OCI-LY3 (cell line): ENCODE data around the gene TEFM.

Experiments used
- H2AFZ ChIP-seq: fragments of 200-600, 300-600 bp; shearing (Covaris generic); 2 replicates; pipeline ENCODE4 v1.6.0; 2014; ENCODE audit warnings: antibody characterized with exemption, low read depth, low read length
- H3K27ac ChIP-seq: fragments of 200-600, 300-600 bp; sonication (generic); 2 replicates; pipeline ENCODE4 v1.5.1; 2014; ENCODE audit warnings: mild to moderate bottlenecking, low read length, moderate library complexity, mixed read lengths
- H3K27me3 ChIP-seq: fragments of 200-600, 300-600 bp; sonication (generic); 2 replicates; pipeline ENCODE4 v1.6.1; 2014; ENCODE audit warnings: low read depth, low read length, mixed read lengths
- H3K36me3 ChIP-seq: fragments of 200-600, 300-600 bp; sonication (generic); replicated peaks from 2 replicates; pipeline ENCODE3; 2014; ENCODE audit warnings: low read depth, low read length, mixed read lengths
- H3K4me1 ChIP-seq: fragments of 300-600, 200-600 bp; sonication (generic); 2 replicates; pipeline ENCODE4 v1.6.1; 2014; ENCODE audit warnings: low read length, mixed read lengths
- H3K4me2 ChIP-seq: fragments of 200-600, 300-600 bp; sonication (generic); 2 replicates; pipeline ENCODE4 v1.6.1; 2014; ENCODE audit warnings: low read length, mixed read lengths
- H3K4me3 ChIP-seq: fragments of 300-600, 200-600 bp; sonication (generic); 2 replicates; pipeline ENCODE4 v1.5.1; 2014; ENCODE audit warnings: antibody characterized with exemption, mild to moderate bottlenecking, low read length, moderate library complexity
- H3K79me2 ChIP-seq: fragments of 300-600, 200-600 bp; shearing (Covaris generic); 2 replicates; pipeline ENCODE4 v1.6.1; 2014; ENCODE audit warnings: mild to moderate bottlenecking, low read length, mixed read lengths
- H3K9ac ChIP-seq: fragments of 300-600, 200-600 bp; shearing (Covaris generic); 2 replicates; pipeline ENCODE4 v1.6.0; 2014; ENCODE audit warnings: mild to moderate bottlenecking, low read length, moderate library complexity
- H3K9me3 ChIP-seq: fragments of 200-600, 300-600 bp; shearing (Covaris generic); 2 replicates; pipeline ENCODE4 v1.6.1; 2014; ENCODE audit warnings: low read length, mixed read lengths; ENCODE audit not compliant: insufficient read depth
- H4K20me1 ChIP-seq: fragments of 200-600, 300-600 bp; sonication (generic); 2 replicates; pipeline ENCODE4 v1.6.1; 2016; ENCODE audit warnings: low read length, mixed read lengths; ENCODE audit not compliant: insufficient read depth
- EZH2phosphoT487 ChIP-seq: fragments of 200-600 bp; shearing (Covaris generic); IDR thresholded peaks from 2 replicates; pipeline ENCODE4 v1.6.1; 2018; ENCODE audit warnings: antibody characterized with exemption, mixed run types, low read depth
- TF ChIP-seq, protein P1 (sequence below): fragments of 200-600, 300-600 bp; sonication (generic); IDR thresholded peaks from 2 replicates; pipeline ENCODE4 v1.5.1; 2014; ENCODE audit warnings: antibody characterized with exemption, low read length, low read depth

TEFM gene, protein sequence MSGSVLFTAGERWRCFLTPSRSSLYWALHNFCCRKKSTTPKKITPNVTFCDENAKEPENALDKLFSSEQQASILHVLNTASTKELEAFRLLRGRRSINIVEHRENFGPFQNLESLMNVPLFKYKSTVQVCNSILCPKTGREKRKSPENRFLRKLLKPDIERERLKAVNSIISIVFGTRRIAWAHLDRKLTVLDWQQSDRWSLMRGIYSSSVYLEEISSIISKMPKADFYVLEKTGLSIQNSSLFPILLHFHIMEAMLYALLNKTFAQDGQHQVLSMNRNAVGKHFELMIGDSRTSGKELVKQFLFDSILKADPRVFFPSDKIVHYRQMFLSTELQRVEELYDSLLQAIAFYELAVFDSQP

DNA sequence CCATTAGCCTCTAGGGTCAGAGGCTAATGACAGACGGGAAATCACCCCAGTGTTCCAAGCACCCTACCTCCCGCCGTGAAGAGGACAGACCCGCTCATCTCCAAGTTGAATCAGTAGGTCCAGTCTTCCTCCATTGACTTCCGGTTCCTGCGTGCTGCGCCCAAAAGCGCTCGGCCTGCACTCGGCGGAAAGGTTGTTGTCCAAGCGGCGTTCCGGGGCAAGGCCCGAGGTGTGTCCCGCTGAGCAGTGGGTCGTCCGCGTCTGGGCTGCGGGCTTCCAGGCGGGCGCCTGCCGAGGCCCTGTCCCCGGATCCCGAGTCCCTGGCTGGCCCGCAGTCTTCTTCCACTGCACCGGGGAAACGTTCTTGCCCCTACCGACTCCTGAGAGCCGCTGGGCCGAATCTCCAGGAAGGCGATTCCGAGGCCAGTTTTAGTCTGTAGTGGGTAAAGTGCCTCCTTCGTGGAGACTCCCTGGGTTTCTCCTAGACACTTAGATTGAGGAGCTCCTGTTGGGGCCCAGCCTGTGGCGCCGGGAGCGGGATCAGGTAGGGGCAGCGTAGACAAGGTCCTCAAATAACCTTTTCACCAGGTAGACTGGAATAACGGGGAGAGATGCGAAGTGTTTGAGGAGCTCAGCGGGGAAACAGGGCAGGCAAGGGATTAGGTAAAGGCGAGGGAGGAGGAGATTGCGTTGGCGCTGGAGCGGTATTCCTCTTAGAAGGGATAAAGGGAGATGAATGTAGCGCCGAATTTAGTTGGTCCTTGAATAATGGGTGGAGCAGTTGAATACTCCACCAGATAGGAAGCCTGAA lies at the start of gene TEFM:
Gene TEFM (minus strand): TSS at position 138 of the 811 bp plus-strand sequence. CDS start 40 bp downstream, at position 98.
- peaks cover 28% of the 10 kb centered on the region for H3K4me1 ChIP-seq
- no peaks in the 10 kb centered on the region for H3K27me3 ChIP-seq
- H3K36me3 ChIP-seq, result peaks cover 11% of the 10 kb centered on the region
- peak within 1 kb of the TSS; percentile 94 for H3K9ac ChIP-seq
- H2AFZ ChIP-seq, result peak within 1 kb of the TSS; percentile 97
- H4K20me1 ChIP-seq, result no peaks in the 10 kb centered on the region
- peaks cover 39% of the 10 kb centered on the region for H3K79me2 ChIP-seq
- peak within 1 kb of the TSS; percentile 94 for H3K4me2 ChIP-seq
- H3K27ac ChIP-seq, result peak within 1 kb of the TSS; percentile 63
- TF ChIP-seq EZH2phosphoT487, result no peak
- TF ChIP-seq, protein P1, sequence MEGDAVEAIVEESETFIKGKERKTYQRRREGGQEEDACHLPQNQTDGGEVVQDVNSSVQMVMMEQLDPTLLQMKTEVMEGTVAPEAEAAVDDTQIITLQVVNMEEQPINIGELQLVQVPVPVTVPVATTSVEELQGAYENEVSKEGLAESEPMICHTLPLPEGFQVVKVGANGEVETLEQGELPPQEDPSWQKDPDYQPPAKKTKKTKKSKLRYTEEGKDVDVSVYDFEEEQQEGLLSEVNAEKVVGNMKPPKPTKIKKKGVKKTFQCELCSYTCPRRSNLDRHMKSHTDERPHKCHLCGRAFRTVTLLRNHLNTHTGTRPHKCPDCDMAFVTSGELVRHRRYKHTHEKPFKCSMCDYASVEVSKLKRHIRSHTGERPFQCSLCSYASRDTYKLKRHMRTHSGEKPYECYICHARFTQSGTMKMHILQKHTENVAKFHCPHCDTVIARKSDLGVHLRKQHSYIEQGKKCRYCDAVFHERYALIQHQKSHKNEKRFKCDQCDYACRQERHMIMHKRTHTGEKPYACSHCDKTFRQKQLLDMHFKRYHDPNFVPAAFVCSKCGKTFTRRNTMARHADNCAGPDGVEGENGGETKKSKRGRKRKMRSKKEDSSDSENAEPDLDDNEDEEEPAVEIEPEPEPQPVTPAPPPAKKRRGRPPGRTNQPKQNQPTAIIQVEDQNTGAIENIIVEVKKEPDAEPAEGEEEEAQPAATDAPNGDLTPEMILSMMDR, result no peak
- no peaks in the 10 kb centered on the region for H3K9me3 ChIP-seq
- peak within 1 kb of the TSS; percentile 95 for H3K4me3 ChIP-seq

DNA sequence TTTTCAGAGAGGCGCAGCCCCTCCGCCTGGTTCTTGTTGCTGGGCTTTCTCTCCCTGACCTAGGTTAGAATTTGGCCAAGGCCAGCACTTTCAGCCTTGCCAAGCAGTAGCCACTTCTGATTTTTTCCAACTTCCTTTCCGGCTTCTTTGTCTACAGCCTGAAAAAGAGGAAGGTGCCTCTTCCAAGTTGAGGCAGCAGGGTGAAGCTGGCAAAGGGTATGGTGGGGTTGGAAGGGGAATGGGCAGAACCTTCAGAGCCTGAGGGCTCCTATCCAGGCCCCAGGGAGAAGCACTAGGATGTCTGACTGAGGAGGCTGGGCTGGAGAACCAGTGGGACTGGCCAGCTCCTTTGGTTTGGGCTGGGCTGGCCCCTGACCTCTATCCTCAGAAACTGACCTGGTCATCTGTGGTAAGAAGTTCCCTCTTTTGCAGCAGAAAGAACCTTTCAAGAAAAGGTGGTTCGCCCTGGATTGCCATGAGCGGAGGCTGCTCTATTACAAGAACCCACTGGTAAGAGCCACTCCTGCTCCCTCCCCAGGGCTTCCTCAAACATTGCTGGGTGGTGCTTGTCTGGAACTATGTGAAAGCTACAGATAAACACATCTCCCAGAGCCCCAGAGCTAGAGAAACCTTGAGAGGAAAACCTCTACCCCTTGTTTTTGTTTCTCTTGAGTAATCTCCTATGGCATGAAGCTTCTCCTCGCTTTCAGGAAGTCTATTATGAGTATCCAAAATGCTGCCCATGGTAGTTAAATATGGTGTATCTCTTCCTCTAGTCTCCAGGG lies 48.2 kb upstream of the TEFM start:
- H3K4me2 ChIP-seq, result no peak overlapping the region
- H3K36me3 ChIP-seq, result no peaks in the 10 kb centered on the region
- H3K79me2 ChIP-seq, result no peaks in the 10 kb centered on the region
- H4K20me1 ChIP-seq, result no peaks in the 10 kb centered on the region
- peaks cover 7% of the 10 kb centered on the region for H3K27me3 ChIP-seq
- H3K9me3 ChIP-seq, result no peaks in the 10 kb centered on the region
- H3K9ac ChIP-seq, result no peak overlapping the region
- H2AFZ ChIP-seq, result no peak overlapping the region
- H3K4me3 ChIP-seq, result no peak overlapping the region
- H3K4me1 ChIP-seq, result peaks cover 37% of the 10 kb centered on the region
- TF ChIP-seq, protein P1, result no peak
- TF ChIP-seq EZH2phosphoT487, result no peak
- H3K27ac ChIP-seq, result no peak overlapping the region

DNA sequence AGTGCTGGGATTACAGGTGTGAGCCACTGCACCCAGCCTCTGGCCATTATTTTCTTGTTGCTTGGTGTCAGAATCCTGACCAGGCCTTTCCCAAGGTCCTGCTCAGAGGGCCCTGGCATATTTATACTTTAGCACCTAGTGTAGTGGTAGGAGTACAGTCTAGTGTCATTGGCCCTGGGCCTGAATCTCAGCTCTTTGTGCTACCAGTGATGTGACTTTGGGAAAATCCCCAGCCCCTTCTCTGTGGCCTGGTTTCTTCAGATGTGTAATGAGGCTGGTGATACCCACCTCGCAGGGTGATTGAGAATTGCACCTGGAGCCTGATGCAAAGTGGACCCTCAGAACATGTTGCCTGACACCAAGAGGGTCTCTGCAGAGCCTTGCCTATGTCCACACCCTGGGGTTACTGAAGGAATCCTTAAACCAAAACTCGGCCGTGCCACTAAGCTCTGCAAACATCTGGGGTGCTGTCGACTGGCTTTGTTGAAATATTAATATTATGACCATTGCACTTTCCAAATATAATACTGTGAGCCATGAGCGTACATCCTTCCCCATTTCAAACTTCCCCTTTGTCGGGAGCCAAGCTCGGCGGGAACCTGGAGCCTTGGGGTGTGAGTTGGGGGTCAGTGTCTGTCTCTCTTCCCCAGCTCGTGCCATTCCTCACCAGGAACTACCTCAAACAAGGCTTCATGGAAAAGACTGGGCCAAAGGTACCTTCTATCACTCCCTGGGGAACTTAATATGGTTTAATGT lies 46.8 kb upstream of the TEFM start:
- H3K4me3 ChIP-seq, result no peak overlapping the region
- H3K36me3 ChIP-seq, result no peaks in the 10 kb centered on the region
- no peak overlapping the region for H3K9ac ChIP-seq
- H3K79me2 ChIP-seq, result no peaks in the 10 kb centered on the region
- H3K4me1 ChIP-seq, result peaks cover 25% of the 10 kb centered on the region
- H2AFZ ChIP-seq, result peak overlapping the region; percentile 60
- H3K4me2 ChIP-seq, result peak overlapping the region; percentile 53
- no peak for TF ChIP-seq EZH2phosphoT487
- TF ChIP-seq, protein P1, result no peak
- H3K9me3 ChIP-seq, result no peaks in the 10 kb centered on the region
- H3K27me3 ChIP-seq, result no peaks in the 10 kb centered on the region
- no peak overlapping the region for H3K27ac ChIP-seq
- H4K20me1 ChIP-seq, result no peaks in the 10 kb centered on the region
